HFFc6 (cell line): ENCODE measurements around the gene AQP12A. TPM values are rescaled to one million over a fixed set of nuclear protein-coding genes. Genes with fewer than 3 reads are reported as not detected.

Experiments
- DNase-seq: peaks from one replicate; pipeline ENCODE4 v3.0.0-alpha.2; 2018
- H3K27ac Mint-ChIP-seq: 2 replicates; pipeline ENCODE4 v1.8.0; 2020; ENCODE audit warnings: mild to moderate bottlenecking, mixed read lengths
- H3K27me3 Mint-ChIP-seq: 2 replicates; pipeline ENCODE4 v1.8.0; 2021; ENCODE audit warnings: mild to moderate bottlenecking, moderate library complexity, mixed read lengths; ENCODE audit not compliant: insufficient read depth
- H3K36me3 Mint-ChIP-seq: 2 replicates; pipeline ENCODE4 v1.8.0; 2021; ENCODE audit warnings: low read depth, mixed read lengths
- H3K4me1 Mint-ChIP-seq: 2 replicates; pipeline ENCODE4 v1.8.0; 2020; ENCODE audit warnings: low read depth, mixed read lengths
- H3K4me3 Mint-ChIP-seq: 2 replicates; pipeline ENCODE4 v1.8.0; 2020; ENCODE audit warnings: mild to moderate bottlenecking, moderate library complexity, mixed read lengths
- H3K9me3 Mint-ChIP-seq: 2 replicates; pipeline ENCODE4 v1.8.0; 2020; ENCODE audit warnings: mild to moderate bottlenecking, mixed read lengths
- CTCF ChIP-seq: fragments of 200-600 bp; sonication (generic); IDR thresholded peaks from 2 replicates; pipeline ENCODE4 v1.5.0; 2021; ENCODE audit warnings: antibody characterized with exemption, mild to moderate bottlenecking
- total RNA-seq, 6 experiments: library from RNA; stranded (reverse); fragmentation: NEBNext Ultra II Directional; extraction: Animal tissue kit (Norgen Biotek cat#: 25700); gene quantifications; 2 replicates in 1 of 6; 3 replicates in 5 of 6; pipeline ENCODE4 v1.2.3, GENCODE V29; 2021

The AQP12A gene
- total RNA-seq, 6 experiments from 2014 or later, result not detected

- no peak overlapping the region for H3K27ac Mint-ChIP-seq
- no peaks in the 10 kb centered on the region for H3K4me1 Mint-ChIP-seq
- H3K9me3 Mint-ChIP-seq, result no peaks in the 10 kb centered on the region
- H3K36me3 Mint-ChIP-seq, result no peaks in the 10 kb centered on the region
- no peak for DNase-seq
- no peak for TF ChIP-seq CTCF
- peaks cover 27% of the 10 kb centered on the region for H3K27me3 Mint-ChIP-seq
- no peak overlapping the region for H3K4me3 Mint-ChIP-seq
Measured at GRCh38 chr2:240701091-240701735, 9.5 kb downstream of the AQP12A start.

GRCh38 chr2:240701736-240702639 is 10.3 kb downstream of the AQP12A start:
- H3K9me3 Mint-ChIP-seq, result no peaks in the 10 kb centered on the region
- H3K4me1 Mint-ChIP-seq, result no peaks in the 10 kb centered on the region
- no peak for TF ChIP-seq CTCF
- no peak overlapping the region for H3K4me3 Mint-ChIP-seq
- no peak for DNase-seq
- H3K27ac Mint-ChIP-seq, result no peak overlapping the region
- H3K36me3 Mint-ChIP-seq, result no peaks in the 10 kb centered on the region
- H3K27me3 Mint-ChIP-seq, result peaks cover 31% of the 10 kb centered on the region

GRCh38 chr2:240702640-240703011 is 11.0 kb downstream of the AQP12A start:
- DNase-seq, result no peak
- Mint-ChIP-seq H3K4me1 (no peaks in the 10 kb centered on the region), H3K4me3 (no peak overlapping the region), H3K27me3 (peaks cover 35% of the 10 kb centered on the region), H3K36me3 (no peaks in the 10 kb centered on the region), H3K27ac (no peak overlapping the region), H3K9me3 (no peaks in the 10 kb centered on the region)
- TF ChIP-seq CTCF, result no peak

- H3K4me1 Mint-ChIP-seq, result no peaks in the 10 kb centered on the region
- DNase-seq, result no peak
- H3K9me3 Mint-ChIP-seq, result no peaks in the 10 kb centered on the region
- no peaks in the 10 kb centered on the region for H3K36me3 Mint-ChIP-seq
- no peak for TF ChIP-seq CTCF
- H3K27me3 Mint-ChIP-seq, result peaks cover 45% of the 10 kb centered on the region
- no peak overlapping the region for H3K27ac Mint-ChIP-seq
- H3K4me3 Mint-ChIP-seq, result no peak overlapping the region
Measured at GRCh38 chr2:240703417-240704341, 12.0 kb downstream of the AQP12A start.

GRCh38 chr2:240704651-240705050 is 13.0 kb downstream of the AQP12A start:
- no peaks in the 10 kb centered on the region for H3K36me3 Mint-ChIP-seq
- no peak for TF ChIP-seq CTCF
- no peak overlapping the region for H3K27ac Mint-ChIP-seq
- no peaks in the 10 kb centered on the region for H3K4me1 Mint-ChIP-seq
- H3K27me3 Mint-ChIP-seq, result peaks cover 51% of the 10 kb centered on the region
- no peak for DNase-seq
- H3K4me3 Mint-ChIP-seq, result no peak overlapping the region
- H3K9me3 Mint-ChIP-seq, result no peaks in the 10 kb centered on the region
